HG03196 (cell line): ENCODE data around the gene FKBP4.

ENCODE experiments used
- ATAC-seq: cut with Tn5 transposase; IDR thresholded peaks from one replicate; pipeline ENCODE4 v1.9.1; 2021; ENCODE audit not compliant: unreplicated experiment

The FKBP4 gene

DNA sequence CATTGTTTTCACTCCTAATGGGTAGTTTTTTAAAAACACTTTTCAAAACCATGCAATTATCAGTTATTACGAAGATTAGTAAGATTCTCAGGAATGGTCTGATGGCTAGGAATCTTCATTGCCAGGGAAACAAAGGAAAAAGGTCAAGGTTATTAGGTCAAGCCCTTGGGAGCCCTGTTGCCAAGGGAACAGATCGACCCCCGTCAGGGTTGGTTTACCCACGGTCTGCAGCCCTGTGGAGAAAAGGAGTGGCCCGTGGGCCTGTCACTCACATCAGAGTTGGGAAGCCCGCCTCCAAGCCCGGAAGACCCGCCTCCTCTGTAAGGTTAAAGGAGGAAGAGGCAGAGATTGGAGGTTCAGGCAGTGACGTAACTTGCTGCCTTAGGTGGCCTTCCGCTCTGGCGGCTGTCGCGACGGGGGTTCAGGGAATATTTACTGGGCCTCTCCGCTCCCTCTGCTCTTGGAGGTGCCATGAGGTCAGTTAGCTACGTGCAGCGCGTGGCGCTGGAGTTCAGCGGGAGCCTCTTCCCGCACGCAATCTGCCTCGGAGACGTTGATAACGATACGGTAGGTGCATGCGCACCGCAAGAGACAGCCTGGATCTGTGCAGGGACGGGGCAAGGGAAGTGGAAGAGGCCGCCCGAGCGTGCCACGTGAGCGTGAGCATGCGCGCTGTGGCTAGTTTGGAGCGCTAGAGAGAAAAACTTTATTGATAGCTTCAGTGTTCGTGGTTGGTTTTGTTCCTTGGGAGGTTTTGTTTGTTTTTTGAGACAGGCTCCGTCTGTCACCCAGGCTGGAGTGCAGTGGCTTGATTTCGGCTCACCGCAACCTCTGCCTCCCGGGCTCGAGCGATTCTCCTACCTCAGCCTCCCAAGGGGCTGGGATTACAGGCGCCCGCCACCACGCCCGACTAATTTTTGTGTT, 17.8 kb downstream of the FKBP4 start, which contains the start of gene ITFG2:
TSS of gene ITFG2 (plus strand) at position 379 of the 924 bp plus-strand sequence. CDS start at position 472, 93 bp downstream.
- peak; percentile 93 for ATAC-seq

DNA sequence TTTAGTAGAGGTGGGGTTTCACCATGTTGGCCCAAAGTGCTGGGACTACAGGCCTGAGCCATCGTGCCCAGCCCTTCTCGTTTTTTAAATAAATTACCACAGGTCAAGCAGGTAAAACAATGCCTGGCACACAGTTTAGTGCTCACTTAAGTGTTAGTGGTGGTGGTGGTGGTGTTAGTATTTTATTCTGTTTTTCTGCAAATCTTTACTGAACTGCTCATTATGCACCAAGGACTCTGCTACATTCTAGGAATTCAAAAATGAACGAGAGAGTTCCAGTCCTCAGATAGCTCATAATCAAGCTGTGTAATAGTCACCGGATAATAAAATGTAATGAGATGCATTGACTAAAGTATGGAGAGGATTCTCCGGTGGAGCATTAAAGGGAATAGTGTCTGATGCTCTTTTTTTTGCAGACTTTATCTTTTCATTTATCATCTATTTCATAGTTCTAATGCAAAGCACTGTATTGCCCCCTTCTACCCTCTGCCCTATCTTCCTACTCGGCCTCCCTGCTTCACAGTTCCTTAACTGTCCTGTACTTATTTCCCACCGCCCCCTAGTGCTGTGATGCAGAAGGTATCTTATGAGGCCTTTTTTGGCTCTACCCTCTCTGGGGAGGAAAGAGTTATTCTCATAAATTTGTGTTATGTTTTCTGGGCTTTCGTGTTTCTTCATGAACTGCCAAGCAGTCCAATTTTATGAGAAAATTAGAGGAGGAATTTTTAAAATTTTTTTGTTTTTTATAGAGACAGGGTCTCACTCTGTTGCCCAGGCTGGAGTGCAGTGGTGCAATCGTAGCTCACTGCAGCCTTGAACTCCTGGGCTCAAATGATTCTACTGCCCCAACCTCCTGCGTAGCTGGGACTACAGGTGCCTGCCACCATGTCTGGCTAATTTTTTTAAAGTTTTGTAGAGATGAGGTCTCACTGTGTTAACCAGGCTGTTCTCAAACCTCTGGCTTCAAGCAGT, 18.7 kb downstream of the FKBP4 start:
- peak; percentile 32 for ATAC-seq

DNA sequence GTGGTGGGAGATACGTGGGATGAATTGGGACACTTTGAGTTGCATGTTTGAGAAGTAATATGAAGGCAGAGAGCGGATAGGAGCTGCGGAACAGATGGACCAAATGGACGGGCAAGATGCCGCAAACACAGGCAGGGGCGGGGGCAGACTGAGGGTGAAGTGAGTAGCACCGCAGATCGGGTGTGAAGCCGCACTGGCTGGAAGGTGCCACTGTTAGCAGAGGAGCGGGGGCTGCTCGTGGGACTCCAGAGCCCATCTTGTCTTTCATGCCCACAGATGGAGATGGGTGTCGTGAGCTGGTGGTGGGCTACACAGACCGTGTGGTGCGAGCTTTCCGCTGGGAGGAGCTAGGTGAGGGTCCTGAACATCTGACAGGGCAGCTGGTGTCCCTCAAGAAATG, 25.0 kb downstream of the FKBP4 start:
- ATAC-seq, result no peak

DNA sequence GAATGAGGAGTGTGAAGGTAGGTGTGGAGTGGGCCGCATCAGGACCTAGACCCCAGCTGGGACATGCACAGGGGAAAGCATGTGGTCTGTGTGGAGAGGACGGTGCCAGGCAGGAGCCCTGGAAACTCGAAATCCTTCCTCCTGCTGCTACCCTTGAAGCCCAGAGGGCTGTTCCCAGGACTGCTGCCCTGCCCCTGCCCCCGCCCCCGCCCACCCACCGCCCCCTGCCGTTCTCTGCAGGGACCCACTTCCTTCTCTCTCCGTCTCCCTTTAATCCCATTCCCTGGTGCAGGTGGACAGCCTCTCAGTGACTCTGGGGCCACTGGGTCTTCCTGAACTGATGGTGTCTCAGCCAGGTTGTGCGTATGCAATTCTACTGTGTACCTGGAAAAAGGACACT, 25.7 kb downstream of the FKBP4 start:
- ATAC-seq, result no peak

DNA sequence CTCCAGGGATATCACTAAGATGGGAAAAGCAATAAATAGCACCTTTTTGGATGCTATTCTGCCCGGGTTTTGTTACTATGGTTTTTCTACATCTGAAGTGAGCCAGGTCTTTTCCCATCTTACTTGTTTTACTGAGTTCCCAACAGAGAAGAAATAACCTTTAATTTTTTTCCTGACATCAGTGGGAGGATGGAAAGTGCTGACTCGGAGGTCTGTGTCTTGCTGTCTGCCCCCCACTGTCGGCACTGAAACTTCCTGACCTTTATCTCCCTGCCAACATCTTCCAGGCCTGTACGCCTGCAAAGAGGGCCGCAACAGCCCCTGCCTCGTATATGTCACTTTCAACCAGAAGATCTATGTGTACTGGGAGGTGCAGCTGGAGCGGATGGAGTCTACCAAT, 28.7 kb downstream of the FKBP4 start:
- no peak for ATAC-seq

DNA sequence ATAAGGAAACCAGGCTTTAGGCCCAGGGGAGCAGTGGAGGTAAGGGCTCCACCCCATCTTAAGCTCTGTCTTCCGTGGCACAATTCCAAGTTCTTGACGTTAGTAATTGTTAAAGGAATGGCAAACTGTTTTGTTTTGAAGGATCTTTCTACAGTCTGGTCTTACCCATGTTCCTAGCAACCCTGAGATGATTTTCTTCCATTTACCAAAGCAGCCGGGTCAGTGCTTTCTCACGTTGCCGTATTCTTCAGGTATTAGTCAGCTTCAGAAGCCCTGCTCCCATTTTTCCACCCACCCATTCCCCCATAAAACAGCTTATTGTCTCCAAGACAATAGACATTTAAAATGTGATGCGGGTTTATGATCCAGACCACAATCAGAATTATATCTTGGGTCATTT, 29.8 kb downstream of the FKBP4 start:
- no peak for ATAC-seq

DNA sequence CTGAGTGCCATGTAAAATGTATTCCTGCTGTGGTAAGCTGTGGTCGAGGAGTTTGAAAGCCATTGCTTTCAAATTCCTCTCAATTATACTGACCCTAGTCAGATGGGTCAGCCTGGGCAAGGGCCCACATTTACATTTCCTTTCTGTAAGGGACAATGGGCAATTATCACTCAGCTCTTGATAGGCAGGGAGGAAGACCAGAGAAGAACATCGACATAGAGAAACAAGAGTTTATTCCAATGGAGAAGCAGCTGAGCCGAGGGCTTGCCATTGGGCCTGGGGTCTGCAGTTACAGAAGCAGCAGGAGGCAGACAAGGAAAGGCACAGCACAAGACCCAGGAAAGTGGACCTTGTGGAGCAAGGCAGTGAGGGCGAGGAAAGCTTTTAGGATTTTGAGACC, 30.4 kb downstream of the FKBP4 start:
- no peak for ATAC-seq

DNA sequence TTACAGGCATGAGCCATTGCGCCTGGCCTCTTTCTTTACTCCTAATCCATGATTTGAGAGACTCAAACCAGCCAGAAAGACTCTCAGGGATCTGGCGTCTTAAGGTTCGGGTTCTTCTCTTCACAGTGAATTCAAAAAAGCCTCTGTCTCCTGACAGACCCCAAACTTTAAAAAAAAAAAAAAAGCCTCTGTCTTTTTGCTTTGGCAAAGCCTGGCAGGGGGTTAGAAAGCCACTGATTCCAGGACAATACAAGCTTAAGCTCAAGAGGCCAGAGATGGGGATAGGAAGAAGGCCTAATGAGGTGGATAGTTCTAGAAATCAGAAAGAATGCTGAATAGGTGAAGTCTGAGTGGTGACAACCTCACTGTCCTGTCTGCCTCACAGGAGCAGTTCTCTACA, 31.3 kb downstream of the FKBP4 start:
- no peak for ATAC-seq

DNA sequence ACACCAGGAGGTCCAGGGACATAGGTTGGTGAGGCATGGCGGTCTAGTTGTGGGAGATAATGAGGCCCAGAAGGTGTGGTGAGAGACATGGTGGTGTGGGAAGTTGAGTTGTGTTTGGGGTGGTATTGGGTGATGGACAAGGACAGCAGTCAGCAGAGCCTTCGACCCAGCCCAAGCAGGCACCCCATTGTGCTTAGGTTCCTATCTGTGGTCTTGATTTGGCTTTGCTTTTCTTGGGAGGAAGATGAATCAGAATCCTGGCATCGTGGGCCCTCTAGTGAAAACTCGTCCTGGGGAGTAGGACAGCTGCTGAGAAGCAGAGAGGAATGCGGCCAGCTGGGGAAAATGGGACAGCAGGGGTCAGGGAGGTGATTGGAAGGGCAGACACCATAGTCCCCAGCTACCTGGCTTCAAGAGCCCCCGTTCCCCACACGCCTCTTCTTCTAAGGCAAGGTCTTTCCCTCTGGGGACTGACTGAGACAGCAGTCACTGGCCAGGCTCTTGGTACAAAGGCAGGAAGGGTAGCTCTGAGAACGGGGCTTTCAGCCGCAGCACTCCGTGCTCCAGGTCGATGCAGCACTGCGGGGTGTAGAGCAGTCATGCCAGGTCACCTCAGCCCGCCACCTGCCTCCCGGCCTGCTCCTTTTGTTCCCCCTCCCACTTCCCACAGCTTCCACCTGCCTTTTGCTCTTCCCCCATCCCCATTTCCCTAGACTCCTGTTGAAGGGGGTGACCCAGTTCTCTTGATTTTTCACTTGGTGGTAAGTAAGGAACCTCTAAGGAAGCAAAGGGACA, 32.1 kb downstream of the FKBP4 start:
- no peak for ATAC-seq

DNA sequence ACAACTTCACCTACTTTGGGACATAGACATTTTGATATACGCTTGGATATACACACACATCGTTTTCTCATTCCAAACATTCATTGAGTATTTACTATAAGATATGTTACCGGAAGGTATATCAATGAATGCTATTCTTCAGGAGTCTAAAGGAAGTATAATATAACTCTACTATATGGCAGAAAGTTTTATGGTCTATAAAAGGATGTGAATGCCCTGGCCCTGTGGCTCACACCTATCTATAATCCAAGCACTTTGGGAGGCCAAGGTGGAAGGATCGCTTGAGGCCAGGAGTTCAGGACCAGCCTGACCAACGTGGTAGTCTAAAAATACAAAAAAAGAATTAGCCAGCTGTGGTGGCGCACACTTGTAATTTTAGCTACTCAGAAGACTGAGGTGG, 34.5 kb downstream of the FKBP4 start:
- no peak for ATAC-seq

DNA sequence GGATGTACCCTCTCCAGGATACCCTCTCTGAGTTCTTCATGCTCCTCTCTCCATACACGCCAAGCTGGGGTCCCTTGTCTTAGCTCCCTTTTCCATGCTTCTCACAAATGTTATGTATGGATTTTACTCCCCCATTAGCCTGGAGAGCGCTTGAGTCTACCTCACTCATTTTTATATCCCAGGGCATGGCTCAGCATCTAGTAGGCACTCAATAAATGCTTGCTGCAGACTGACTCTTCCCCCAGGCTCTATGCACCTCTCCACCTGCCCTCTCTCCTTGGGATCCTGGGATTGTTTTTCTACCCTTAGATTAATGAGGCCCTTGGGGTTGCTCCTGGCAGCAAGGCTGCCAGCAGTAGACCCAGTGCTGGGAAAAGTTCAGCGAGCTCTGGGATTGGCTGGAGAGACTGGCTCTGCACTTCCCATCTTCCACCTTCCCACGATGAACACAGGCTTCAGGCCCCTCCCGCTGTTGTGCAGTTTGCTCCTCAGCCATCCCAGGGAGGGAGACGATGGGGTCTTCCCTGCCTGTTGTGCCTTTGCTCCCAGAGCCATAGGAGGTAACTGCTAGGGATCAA, 37.9 kb downstream of the FKBP4 start:
- ATAC-seq, result no peak

DNA sequence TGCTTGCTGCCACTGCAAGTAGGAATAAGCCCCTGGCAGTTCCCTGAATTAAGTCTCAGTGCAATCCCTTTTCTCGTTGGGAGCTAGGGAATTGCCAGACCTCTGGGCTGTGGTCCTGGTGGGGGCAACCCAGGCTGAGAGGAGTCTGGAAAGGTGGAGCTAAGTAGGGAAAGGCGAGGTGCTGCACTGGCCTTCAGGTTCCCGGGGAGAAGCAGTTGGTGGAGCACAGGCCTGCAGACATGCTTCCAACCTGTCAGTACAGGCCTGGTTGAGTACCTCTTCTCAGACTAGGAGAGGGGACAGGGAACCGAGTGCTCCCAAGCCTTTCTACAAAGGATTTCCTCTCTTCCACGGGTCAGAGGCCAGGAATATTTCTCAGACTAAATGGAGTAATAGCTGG, 38.6 kb downstream of the FKBP4 start:
- no peak for ATAC-seq

DNA sequence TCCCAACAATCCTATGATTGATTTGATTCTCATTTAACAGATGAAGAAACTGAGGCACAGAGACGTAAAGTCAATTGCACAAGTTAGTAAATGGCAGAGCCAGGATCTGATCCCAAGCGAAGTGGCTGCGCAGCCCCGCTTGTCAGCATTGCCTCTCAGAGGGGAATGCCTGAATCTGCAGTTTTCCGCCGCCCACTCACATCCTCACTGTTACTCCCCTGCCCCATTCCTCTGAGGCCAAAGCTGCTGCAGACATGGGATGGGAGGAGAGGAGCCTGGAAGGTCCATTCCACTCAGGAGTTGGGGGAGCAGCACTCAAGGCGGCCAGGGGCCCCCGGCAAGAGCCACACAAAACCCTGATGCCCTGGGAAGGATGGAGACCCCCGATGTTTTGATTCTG, 39.0 kb downstream of the FKBP4 start:
- no peak for ATAC-seq

DNA sequence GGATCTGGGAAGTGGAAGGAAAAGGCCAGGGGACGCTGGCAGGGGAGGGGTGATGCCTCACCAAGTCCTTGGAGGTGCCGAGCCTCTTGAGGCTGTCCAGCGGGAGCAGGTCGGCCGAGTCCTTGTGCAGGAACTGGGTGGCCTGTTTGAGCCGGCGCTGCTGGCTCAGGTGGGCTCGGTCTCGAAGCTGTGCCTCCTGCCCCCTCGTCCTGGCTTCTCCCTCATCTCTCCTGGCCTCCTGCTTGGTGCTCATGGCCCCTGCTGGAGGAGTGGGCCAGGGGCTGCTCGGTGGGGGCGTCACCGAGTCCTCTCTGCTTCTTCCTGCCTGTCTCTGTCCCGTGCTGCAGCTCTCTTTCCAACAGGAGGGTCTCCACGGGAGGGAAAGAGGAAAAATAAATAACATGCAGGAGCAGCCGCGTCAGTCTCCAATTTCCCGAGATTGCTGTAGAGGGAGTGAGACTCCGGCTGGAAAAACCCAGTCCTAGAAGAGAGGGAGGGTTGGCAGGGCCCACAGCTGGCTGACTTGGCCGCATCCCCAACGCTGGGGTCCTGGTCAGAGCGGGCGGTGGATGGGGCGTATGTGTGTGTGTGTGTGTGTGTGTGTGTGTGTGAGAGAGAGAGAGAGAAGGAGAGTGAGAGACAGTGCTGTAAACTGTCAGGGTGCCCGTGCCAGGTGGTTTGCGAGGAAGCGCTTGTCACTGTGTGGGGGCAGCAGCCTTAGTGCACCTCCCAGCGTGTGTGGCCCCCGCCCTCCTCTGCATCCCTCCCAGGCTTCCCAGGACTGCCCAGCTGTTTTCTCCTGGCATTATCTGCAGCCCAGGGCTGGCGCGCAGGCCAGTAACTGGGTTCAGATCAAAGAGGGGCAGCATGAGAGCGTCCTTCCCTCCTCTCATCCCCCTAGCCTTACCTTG, 40.1 kb downstream of the FKBP4 start, which contains the start of gene NRIP2:
TSS of gene NRIP2 (minus strand) at position 455 of the 911 bp plus-strand sequence. CDS start at position 403, 52 bp downstream.
- no peak for ATAC-seq

DNA sequence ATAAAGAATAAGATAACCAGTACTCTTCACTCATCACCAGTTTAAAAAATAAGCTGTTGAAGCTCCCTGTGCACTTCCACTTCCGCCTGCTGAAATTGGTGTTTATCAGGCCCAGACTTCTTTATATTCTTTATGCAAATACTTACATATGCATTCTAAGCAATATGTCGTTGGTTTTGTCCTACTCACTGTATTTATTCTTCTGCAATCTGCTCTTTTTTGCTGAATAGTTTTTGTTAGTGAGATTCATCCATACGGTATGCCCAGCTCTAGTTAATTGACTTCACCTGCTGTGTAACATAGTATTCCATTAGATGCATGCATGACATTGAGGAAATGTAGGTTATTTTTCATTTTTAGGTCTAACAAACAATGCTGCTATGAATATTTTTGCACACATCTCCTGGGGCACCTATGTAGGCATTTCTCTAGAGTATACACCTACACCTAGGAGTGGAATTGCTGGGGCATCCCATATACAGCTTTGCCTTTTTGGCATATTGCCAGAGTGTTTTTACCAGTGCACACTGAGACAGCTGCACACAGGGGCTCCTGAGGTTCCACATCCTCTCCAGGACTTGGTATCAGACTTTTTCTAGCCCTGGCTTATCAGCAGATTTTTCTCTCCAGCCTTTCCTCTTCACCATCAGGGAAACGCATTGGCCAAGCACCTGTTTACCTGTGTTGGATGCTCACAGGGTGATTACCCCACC, 41.1 kb downstream of the FKBP4 start:
- ATAC-seq, result no peak

DNA sequence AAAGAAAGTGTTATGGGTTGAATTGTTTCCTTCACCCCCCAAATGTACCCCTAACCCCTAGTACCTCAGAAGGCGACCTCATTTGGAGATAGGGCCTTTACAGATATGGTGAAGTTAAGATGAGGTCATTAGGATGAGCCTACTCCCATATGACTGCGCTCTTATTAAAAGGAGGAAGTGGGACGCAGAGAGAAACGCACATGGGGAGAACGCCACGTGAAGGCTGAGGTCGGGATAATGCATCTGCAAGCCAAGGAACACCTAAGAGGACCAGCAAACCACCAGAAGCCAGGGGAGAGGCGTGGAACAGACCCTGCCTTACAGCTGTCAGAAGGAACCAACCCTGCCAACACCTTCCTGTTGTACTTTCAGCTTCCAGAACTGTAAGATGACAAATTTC, 41.8 kb downstream of the FKBP4 start:
- no peak for ATAC-seq

DNA sequence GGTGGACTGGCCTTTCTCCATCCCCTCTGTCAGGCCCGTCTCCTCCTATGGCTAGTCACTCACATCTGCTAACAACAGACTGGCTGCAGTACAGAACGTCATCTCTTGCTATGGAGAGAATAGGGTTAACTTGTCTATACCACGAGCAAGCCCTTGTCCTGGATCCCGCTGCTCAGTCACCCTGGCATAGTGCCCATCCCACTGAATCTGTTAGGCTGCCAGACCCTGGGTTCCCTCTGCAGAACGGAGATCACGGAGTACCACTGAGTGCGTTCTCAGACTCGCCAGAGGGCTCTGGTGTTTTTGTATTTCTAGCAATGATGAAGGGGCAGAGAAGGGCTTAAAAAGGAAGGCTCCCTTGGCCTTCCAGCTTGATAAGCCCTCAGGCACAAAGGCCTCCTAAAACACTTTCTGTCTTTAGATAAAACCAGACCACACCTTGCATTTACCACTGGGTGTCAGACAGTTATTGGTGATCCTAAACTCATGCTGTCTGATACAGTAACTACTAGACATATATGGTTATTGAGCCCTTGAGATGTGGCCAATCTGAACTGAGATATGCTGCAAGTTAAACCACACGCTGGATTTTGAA, 46.4 kb downstream of the FKBP4 start:
- no peak for ATAC-seq

DNA sequence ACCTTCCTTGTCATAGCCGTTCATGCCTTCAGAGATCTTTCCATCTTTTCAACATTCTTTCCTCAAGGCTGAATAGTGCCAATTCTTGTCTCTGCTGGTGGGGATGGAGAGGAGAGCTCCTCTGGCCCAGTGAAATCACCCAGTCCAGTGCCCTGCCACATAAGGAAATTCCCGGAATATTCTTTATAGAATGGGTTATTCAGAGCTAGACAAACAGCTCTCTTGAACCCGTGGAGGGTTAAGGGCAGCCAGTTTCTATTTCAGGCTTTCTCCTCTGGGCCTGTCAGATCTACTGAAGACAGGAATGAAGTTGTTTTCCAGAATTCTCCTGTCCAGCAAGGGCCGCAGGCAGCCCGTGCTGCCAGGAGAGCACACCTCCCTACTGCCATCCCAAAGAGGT, 48.2 kb downstream of the FKBP4 start:
- no peak for ATAC-seq
